GM19240 (cell line): ENCODE measurements around the gene DAZAP1.
A peak's percentile ranks its signal among the peaks of the same experiment; 100 is the strongest.
"Not testable (repeated sequence)": the region's sequence is repeated elsewhere in the genome, so short reads cannot be mapped to it uniquely, and the experiment has no call there.

Experiments
- DNase-seq: peaks from one replicate; pipeline ENCODE4 v3.0.0; 2011; ENCODE audit warnings: low spot score; ENCODE audit not compliant: insufficient read length

Gene DAZAP1

DNA sequence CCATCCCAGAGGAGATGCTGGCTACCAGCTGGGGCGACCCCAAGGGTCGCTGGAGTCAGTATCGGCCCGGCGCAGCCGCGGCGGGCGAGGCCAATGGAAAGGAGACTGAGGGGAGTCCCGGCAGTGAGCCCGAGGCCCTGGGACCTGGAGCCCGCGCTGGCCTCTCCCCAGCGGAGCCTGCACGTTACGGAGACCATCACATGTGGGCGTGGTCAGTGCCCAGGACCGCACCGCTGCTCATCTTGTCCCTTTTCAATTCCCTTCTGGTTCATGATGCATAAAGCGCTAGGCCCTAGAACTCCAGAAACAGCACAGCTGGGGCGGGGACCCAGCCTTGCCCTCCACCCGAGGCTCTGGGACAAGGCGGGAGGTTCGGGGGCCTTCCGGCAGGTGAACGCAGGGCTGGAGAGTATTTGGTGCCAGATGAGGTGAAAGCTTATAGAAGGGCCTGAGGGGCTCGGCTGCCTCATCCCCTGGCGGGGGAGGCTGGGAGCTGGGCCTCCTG is 63.7 kb downstream of the DAZAP1 start:
- DNase-seq = no peak

- no peak for DNase-seq
Measured at GRCh38 chr19:1471515-1472160, 64.3 kb downstream of the DAZAP1 start.

DNA sequence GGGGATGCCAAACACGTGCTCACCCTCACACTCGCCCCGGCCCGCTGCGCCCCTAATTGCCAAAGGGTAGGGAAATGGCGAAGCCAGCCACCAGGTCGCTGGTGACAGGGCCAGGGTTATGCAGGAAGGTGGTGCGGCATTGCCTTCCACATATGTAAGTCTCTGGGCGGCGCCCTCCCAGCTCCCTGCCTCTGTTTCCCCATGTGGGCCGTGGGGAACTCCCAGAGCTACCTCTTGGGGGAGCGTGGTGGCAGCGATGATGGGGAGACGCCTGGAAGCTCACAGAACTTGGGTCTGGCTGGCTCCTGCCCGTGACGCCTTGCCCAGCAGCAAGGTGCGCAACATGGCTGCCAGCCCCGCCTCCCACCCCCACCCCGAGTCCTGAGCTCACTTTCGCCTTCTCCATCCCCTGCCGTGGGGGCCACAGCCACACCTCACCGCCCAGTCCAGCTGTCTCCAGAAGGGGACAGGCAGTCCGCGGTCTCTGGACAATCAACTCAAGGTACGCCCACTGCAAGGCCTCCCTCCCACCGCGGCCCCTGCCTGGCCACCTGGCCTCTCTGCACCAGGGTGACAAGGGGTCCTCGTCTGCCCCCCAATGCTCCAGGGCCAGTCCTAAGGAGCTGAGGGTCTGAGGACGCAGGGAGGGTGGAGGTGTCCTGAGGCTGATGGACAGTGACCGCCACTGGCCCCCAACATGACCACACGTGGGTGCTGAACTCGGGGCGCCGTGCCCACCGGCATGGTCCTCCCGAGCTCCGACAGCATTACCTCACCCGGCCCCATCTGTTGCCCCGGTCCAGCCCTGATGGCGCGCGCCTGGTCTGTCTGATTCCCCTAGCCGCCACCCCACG is 65.1 kb downstream of the DAZAP1 start:
- DNase-seq = no peak

- DNase-seq = no peak
Measured at GRCh38 chr19:1473085-1473851, 65.9 kb downstream of the DAZAP1 start.

GRCh38 chr19:1474011-1474764 is 66.8 kb downstream of the DAZAP1 start:
- DNase-seq = no peak

GRCh38 chr19:1474765-1475351 is 67.5 kb downstream of the DAZAP1 start:
- DNase-seq = no peak

GRCh38 chr19:1475751-1476437 is 68.5 kb downstream of the DAZAP1 start:
- no peak for DNase-seq

DNA sequence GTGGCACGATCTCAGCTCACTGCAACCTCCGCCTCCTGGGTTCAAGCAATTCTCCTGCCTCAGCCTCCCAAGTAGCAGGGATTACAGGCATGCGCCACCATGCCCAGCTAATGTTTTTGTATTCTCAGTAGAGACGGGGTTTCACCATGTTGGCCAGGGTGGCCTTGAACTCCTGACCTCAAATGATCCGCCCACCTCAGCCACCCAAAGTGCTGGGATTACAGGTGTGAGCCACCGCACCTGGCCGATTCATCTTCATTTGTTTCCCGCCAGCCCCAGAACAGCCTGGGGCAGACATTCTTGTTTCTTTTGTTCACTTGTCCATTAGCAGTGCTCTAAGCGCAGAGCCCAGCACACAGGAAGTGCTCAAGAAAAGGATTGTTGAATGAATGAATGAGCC is 69.7 kb downstream of the DAZAP1 start:
- not testable (repeated sequence) for DNase-seq

- DNase-seq = peak; percentile 99
Measured at GRCh38 chr19:1478934-1479707, 71.7 kb downstream of the DAZAP1 start, which contains the start of gene C19orf25. TSS of gene C19orf25 (minus strand) at chr19:1479215. CDS start at chr19:1478903, 312 bp downstream.

DNA sequence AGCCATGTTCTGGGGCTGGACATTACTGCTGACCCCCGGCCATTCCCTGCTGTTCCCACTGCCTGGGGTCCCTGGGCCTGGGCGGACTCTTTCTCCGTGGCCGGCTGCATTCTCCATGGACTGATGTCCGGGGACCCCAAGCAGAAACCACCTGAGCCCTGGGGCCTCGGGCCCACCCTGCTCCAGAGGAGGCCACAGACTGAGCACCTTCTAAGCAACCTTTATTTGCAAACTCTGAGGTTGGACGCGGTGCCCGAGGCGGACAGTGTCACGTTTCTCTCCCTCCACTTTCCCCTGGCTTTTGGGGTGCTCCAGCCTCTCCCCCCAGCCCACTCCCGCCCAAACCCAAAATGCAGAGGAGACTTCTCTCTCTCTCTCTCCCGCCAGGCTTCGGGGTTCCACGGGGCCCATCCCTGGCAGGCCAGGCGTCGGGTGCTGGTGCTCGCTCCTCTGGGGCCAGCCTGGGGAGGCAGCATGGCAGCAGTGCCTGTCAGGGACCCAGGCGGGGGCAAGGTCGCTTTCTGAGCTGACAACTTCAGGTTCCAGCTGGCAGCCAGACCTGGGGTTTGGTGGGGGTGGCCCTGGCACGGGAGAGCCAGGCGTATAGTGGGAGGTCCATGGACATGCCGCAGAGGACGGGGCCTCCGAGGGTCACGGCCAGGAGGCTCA is 74.0 kb downstream of the DAZAP1 start:
- no peak for DNase-seq

GRCh38 chr19:1481893-1482360 is 74.5 kb downstream of the DAZAP1 start:
- DNase-seq = no peak

- no peak for DNase-seq
Measured at GRCh38 chr19:1482361-1483130, 75.2 kb downstream of the DAZAP1 start.

GRCh38 chr19:1483131-1483978 is 76.0 kb downstream of the DAZAP1 start:
- DNase-seq = no peak

- DNase-seq = no peak
Measured at GRCh38 chr19:1483979-1484428, 76.6 kb downstream of the DAZAP1 start.
